A549 treated with ZK216348 at 1 μM for 4 hours (cell line): ENCODE data around the gene PHETA1. TPM values are rescaled to one million over a fixed set of nuclear protein-coding genes. Genes with fewer than 3 reads are reported as not detected.

ENCODE experiments used
- total RNA-seq: library from RNA; stranded (reverse); fragments of 200-300 nt; extraction: Qiagen RNA extraction; gene quantifications from 5 replicates; pipeline ENCODE4 v1.2.3, GENCODE V29; 2022; ENCODE audit warnings: low read depth

PHETA1 gene
- total RNA-seq: 4.9 to 10.8 TPM (median 8.6 TPM) in 5 replicates

GRCh38 chr12:111368788-111369495 is at the start of gene PHETA1:
PHETA1 (minus strand) TSS chr12:111369095; CDS start chr12:111363427, 5,668 bp downstream.

DNA sequence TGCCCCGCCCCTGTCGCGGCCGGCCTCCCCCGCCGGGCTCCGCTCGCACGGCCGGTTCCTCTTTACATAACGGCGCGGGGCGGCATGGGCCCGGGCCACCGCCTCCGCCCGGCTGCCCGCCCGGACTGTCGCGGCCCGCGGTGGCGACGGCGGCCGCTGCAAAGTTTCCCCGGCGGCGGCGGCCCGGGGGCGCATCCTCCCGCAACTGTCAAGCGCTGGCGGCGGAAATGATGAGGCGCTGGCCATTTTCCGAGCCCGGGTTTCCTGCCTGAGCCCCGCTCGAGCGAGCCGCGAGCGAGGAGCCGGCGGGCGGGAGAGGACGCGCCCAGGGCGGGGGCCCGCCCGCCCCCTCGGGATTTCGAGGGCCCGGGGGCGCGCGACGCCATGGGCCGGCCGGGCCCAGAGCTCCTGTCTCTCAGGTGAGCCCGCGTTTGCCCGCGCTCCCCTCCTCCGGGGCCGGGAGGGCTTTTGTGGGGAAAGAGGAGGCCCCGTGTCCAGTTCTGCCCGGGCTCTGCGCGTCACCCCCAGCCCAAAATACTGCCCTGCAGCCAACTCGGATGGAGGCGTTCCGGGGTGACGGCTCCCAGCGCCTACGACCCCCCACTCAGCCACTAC is 37.1 kb upstream of the PHETA1 start, which contains the start of gene SH2B3:
SH2B3 (plus strand) TSS at position 65 of the 615 bp plus-strand sequence. CDS start 12,223 bp downstream, outside the sequence.

Other genes with a start within 250 kb of the PHETA1 start
- gene SH2B3, start 36.8 kb upstream of the PHETA1 start, total RNA-seq: 5.1 to 7.1 TPM (median 5.9 TPM) in 5 replicates
- gene ATXN2, start 230.2 kb upstream of the PHETA1 start, total RNA-seq: 42.2 to 56.6 TPM (median 51.6 TPM) in 5 replicates